Neural progenitor cell (in vitro differentiated cells): ENCODE results near the gene RTN4R. TPM values are rescaled to one million over a fixed set of nuclear protein-coding genes. Genes with fewer than 3 reads are reported as not detected.
"Not testable (repeated sequence)": the region's sequence is repeated elsewhere in the genome, so short reads cannot be mapped to it uniquely, and the experiment has no call there.

ENCODE experiments used
- DNase-seq: peaks from one replicate; pipeline ENCODE4 v3.0.0-alpha.2; 2016; ENCODE audit warnings: low spot score
- H2AFZ ChIP-seq: fragments of 200-600 bp; sonication (generic); replicated peaks from 2 replicates; pipeline ENCODE4 v1.6.1; 2016; ENCODE audit warnings: antibody characterized with exemption
- H3F3A ChIP-seq: fragments of 200-600 bp; sonication (generic); 2 replicates; pipeline ENCODE4 v1.6.1; 2016; ENCODE audit warnings: antibody characterized with exemption, low read depth
- H3K27ac ChIP-seq: fragments of 200-600 bp; sonication (generic); 2 replicates; pipeline ENCODE4 v1.5.1; 2016; ENCODE audit warnings: mild to moderate bottlenecking
- H3K27me3 ChIP-seq: fragments of 200-600 bp; sonication (generic); 2 replicates; pipeline ENCODE4 v1.6.1; 2016; ENCODE audit warnings: mild to moderate bottlenecking, moderate library complexity
- H3K36me3 ChIP-seq: fragments of 200-600 bp; sonication (generic); 2 replicates; pipeline ENCODE4 v1.5.1; 2016
- H3K4me1 ChIP-seq: fragments of 200-600 bp; sonication (generic); 2 replicates; pipeline ENCODE4 v1.6.1; 2016; ENCODE audit warnings: mixed run types
- H3K4me2 ChIP-seq: fragments of 200-600 bp; sonication (generic); 2 replicates; pipeline ENCODE4 v1.6.1; 2016
- H3K4me3 ChIP-seq: fragments of 200-600 bp; sonication (generic); 2 replicates; pipeline ENCODE4 v1.5.1; 2016
- H3K79me2 ChIP-seq: fragments of 200-600 bp; sonication (generic); 2 replicates; pipeline ENCODE4 v1.6.1; 2016; ENCODE audit warnings: low read depth
- H3K9ac ChIP-seq: fragments of 200-600 bp; sonication (generic); 2 replicates; pipeline ENCODE4 v1.6.1; 2016
- H3K9me3 ChIP-seq: fragments of 200-600 bp; sonication (generic); 2 replicates; pipeline ENCODE4 v1.5.1; 2016; ENCODE audit warnings: low read depth
- H4K20me1 ChIP-seq: fragments of 200-600 bp; sonication (generic); 2 replicates; pipeline ENCODE4 v1.6.1; 2016; ENCODE audit warnings: low read depth
- H3K27ac Mint-ChIP-seq: 3 replicates; pipeline ENCODE4 v1.8.0; 2021; ENCODE audit warnings: mixed read lengths
- H3K27me3 Mint-ChIP-seq: 2 replicates; pipeline ENCODE4 v1.8.0; 2022; ENCODE audit warnings: low read depth, mild to moderate bottlenecking, inconsistent platforms, moderate library complexity, mixed read lengths; ENCODE audit not compliant: insufficient read depth
- H3K36me3 Mint-ChIP-seq: 3 replicates; pipeline ENCODE4 v1.8.0; 2021; ENCODE audit warnings: mixed read lengths
- H3K4me1 Mint-ChIP-seq: 3 replicates; pipeline ENCODE4 v1.8.0; 2021; ENCODE audit warnings: mixed read lengths
- H3K4me3 Mint-ChIP-seq: 3 replicates; pipeline ENCODE4 v1.8.0; 2021; ENCODE audit warnings: mild to moderate bottlenecking, moderate library complexity, mixed read lengths
- H3K9me3 Mint-ChIP-seq: 3 replicates; pipeline ENCODE4 v1.8.0; 2020; ENCODE audit warnings: mixed read lengths
- CTCF ChIP-seq: fragments of 200-600 bp; sonication (generic); IDR thresholded peaks from 2 replicates; pipeline ENCODE4 v1.5.1; 2017; ENCODE audit warnings: antibody characterized with exemption, mild to moderate bottlenecking
- EZH2 ChIP-seq: fragments of 200-600 bp; sonication (generic); IDR thresholded peaks from 2 replicates; pipeline ENCODE4 v1.6.1; 2017; ENCODE audit warnings: antibody characterized with exemption, mild to moderate bottlenecking, moderate library complexity
- EZH2phosphoT487 ChIP-seq: fragments of 200-600 bp; sonication (generic); IDR thresholded peaks from 2 replicates; pipeline ENCODE4 v1.6.1; 2017; ENCODE audit warnings: antibody characterized with exemption
- total RNA-seq: library from RNA; depleted of rRNA; stranded (reverse); fragments of >200 nt; gene quantifications from 2 replicates; pipeline ENCODE4 v1.2.3, GENCODE V29; 2015; ENCODE audit warnings: low replicate concordance

The RTN4R gene
- total RNA-seq, 1 donor from 2014 or later: 6.3 TPM

- Mint-ChIP-seq H3K27me3 (no peaks in the 10 kb centered on the region), H3K9me3 (no peaks in the 10 kb centered on the region), H3K4me3 (no peak overlapping the region), H3K36me3 (no peaks in the 10 kb centered on the region), H3K4me1 (peaks cover 29% of the 10 kb centered on the region), H3K27ac (no peak overlapping the region)
- Histone ChIP-seq H3K4me2 (no peak overlapping the region), H3K27ac (no peak overlapping the region), H3K4me1 (peaks cover 9% of the 10 kb centered on the region), H2AFZ (no peak overlapping the region), H3F3A (peaks cover 12% of the 10 kb centered on the region), H3K9me3 (no peaks in the 10 kb centered on the region), H3K9ac (no peak overlapping the region), H4K20me1 (peaks cover 48% of the 10 kb centered on the region), H3K36me3 (no peaks in the 10 kb centered on the region), H3K27me3 (no peaks in the 10 kb centered on the region), H3K4me3 (no peak overlapping the region), H3K79me2 (peaks cover 25% of the 10 kb centered on the region)
- DNase-seq: peak; percentile 0
- no peak for TF ChIP-seq EZH2
- no peak for TF ChIP-seq EZH2phosphoT487
- TF ChIP-seq CTCF: no peak
Observed at GRCh38 chr22:20316217-20316843, 48.2 kb upstream of the RTN4R start.

- no peak overlapping the region for H3K27ac Mint-ChIP-seq
- H3K27me3 Mint-ChIP-seq: no peaks in the 10 kb centered on the region
- peaks cover 12% of the 10 kb centered on the region for H3F3A ChIP-seq
- H3K36me3 Mint-ChIP-seq: no peaks in the 10 kb centered on the region
- peaks cover 23% of the 10 kb centered on the region for H3K4me1 Mint-ChIP-seq
- no peaks in the 10 kb centered on the region for H3K27me3 ChIP-seq
- no peak overlapping the region for H3K4me3 ChIP-seq
- peaks cover 25% of the 10 kb centered on the region for H3K79me2 ChIP-seq
- no peak overlapping the region for H3K9ac ChIP-seq
- H4K20me1 ChIP-seq: peaks cover 43% of the 10 kb centered on the region
- no peak overlapping the region for H2AFZ ChIP-seq
- no peaks in the 10 kb centered on the region for H3K9me3 Mint-ChIP-seq
- DNase-seq: peak; percentile 1
- H3K4me1 ChIP-seq: peaks cover 5% of the 10 kb centered on the region
- no peaks in the 10 kb centered on the region for H3K9me3 ChIP-seq
- H3K4me2 ChIP-seq: no peak overlapping the region
- no peaks in the 10 kb centered on the region for H3K36me3 ChIP-seq
- no peak overlapping the region for H3K27ac ChIP-seq
- H3K4me3 Mint-ChIP-seq: no peak overlapping the region
- TF ChIP-seq CTCF: no peak
- no peak for TF ChIP-seq EZH2phosphoT487
- TF ChIP-seq EZH2: no peak
Observed at GRCh38 chr22:20315337-20316216, 47.5 kb upstream of the RTN4R start.

- not testable (repeated sequence) for H3K27me3 Mint-ChIP-seq, H3K27ac Mint-ChIP-seq, H3K36me3 Mint-ChIP-seq, H3K4me2 ChIP-seq, H3K27ac ChIP-seq, H3K9me3 ChIP-seq, H3K4me3 ChIP-seq, H3K36me3 ChIP-seq, H3K9ac ChIP-seq, H3K9me3 Mint-ChIP-seq, H3K4me3 Mint-ChIP-seq, H2AFZ ChIP-seq, H3K4me1 ChIP-seq, H3K27me3 ChIP-seq
- peaks cover 12% of the 10 kb centered on the region for H3F3A ChIP-seq
- peaks cover 43% of the 10 kb centered on the region for H4K20me1 ChIP-seq
- peaks cover 22% of the 10 kb centered on the region for H3K4me1 Mint-ChIP-seq
- DNase-seq: peak; percentile 0
- peaks cover 25% of the 10 kb centered on the region for H3K79me2 ChIP-seq
Observed at GRCh38 chr22:20314741-20315336, 46.7 kb upstream of the RTN4R start.

DNA sequence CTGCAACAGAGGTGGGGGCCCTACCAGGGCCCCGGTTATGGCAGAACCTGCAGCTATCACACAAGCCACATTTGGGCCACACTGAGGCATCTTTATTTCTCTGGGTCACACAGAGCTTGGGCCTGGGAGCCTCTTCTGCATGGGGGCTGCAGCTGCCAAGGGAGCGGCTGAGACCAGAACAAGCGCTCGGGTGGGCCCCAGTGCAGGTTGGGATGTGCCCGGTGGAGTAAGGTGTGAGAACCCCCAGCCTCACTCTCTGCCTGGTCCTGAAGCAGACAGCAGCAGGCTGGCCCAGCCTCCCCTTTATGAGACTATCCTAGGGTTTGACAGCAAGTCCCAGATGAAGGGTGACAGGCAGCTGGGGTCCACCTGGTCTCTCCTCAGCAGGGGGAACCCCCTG lies 46.1 kb upstream of the RTN4R start:
- not testable (repeated sequence) for H3K9me3 Mint-ChIP-seq, DNase-seq, H3K9me3 ChIP-seq, H3K27me3 ChIP-seq, H2AFZ ChIP-seq, H3F3A ChIP-seq, H3K36me3 ChIP-seq, H3K27ac Mint-ChIP-seq, H3K9ac ChIP-seq, H3K27ac ChIP-seq, H3K36me3 Mint-ChIP-seq, H3K27me3 Mint-ChIP-seq, H3K4me2 ChIP-seq, H3K4me1 ChIP-seq, H3K4me3 Mint-ChIP-seq, H3K4me3 ChIP-seq
- peaks cover 41% of the 10 kb centered on the region for H4K20me1 ChIP-seq
- peaks cover 22% of the 10 kb centered on the region for H3K4me1 Mint-ChIP-seq
- H3K79me2 ChIP-seq: peaks cover 25% of the 10 kb centered on the region
